22Rv1 (cell line): Measurements from ENCODE around the gene LHX2.

Experiments
- H3K27ac ChIP-seq: fragments of 450-650 bp; 2 replicates; pipeline ENCODE4 v1.5.1; 2017
- CTCF ChIP-seq: fragments of 450-650 bp; IDR thresholded peaks from 2 replicates; pipeline ENCODE4 v1.5.1; 2017; ENCODE audit warnings: mild to moderate bottlenecking
- ZFX ChIP-seq: fragments of 450-650 bp; IDR thresholded peaks from 2 replicates; pipeline ENCODE4 v1.6.1; 2017; ENCODE audit warnings: antibody characterized with exemption, borderline replicate concordance

Gene LHX2

GRCh38 chr9:124038239-124038638 lies 26.7 kb downstream of the LHX2 start:
- H3K27ac ChIP-seq = no peak overlapping the region
- no peak for TF ChIP-seq ZFX
- TF ChIP-seq CTCF = no peak

DNA sequence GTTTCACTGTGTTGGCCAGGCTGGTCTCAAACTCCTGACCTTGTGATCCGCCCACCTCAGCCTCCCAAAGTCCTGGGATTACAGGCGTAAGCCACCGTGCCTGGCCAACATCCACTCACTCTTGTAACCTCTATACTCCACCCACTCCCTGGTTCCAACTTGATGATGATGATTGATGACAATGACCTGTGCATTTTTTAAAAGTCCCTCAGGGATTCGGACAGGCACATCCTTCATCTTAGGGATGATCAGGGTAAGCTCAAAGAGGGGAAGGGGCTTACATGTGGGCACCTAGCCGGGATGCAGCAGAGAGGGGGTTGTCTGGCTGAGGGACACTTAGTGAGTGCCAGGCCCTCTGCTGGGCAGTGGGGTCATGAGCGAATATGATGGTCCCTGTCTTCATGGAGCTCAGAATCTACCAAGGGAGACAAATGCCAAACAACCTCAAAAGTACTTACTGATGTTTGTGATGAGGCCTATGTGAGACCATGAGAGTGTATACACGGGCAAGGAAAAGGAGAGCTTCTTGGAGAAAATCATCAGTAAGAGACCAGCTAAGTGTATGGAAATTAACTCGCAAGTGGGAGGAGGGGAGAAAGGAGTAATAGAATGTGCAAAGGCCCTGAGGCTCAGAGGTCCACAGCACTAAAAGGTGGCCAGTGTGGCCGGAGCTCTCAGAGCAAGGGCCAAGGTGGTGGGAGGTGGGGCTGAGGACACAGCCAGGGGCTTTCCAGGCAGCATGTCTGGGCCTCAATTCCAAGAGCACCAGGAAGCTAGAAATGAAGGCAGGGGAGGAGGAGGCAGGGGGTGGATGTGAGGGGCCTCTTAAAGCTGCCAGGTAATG lies 27.4 kb downstream of the LHX2 start:
- no peak overlapping the region for H3K27ac ChIP-seq
- TF ChIP-seq CTCF (peak; percentile 11; the same call in 1 of the 2 replicates), ZFX (no peak)

DNA sequence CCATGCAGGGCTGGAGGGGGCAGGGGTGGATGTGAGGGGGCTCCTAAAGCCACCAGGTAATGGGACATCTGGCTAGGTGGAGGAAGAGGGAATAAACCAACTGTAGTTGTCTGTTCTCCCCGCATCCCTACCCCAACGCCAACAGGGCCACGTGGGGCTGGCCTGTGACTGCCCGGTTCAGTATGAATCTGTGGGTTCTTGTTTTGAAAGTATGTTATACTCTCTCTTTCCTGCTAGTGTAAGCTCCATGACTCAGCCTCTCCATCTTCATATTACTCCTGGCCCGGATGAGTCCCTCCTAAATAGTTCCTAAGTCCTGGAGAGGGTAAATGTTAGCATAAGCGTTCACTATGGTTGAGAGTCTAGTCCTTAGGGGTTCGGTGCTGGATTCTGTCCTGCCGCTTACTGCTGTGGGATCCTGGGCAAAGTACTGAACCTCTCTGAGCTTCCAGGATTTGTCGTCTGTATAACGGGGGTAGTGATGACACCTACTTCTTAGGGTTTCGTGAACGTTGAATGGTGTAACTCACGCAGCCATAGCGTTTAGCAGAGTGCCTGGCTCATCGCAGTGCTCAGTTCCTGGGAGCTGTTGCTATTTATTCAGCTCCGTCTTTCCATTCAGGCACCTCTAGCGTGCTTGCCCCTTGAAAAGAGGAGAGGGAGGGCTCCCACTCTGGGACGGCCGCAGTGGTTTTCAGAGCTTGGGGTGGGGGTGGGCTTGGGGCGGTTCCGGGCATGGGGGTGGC lies 28.8 kb downstream of the LHX2 start:
- no peak overlapping the region for H3K27ac ChIP-seq

DNA sequence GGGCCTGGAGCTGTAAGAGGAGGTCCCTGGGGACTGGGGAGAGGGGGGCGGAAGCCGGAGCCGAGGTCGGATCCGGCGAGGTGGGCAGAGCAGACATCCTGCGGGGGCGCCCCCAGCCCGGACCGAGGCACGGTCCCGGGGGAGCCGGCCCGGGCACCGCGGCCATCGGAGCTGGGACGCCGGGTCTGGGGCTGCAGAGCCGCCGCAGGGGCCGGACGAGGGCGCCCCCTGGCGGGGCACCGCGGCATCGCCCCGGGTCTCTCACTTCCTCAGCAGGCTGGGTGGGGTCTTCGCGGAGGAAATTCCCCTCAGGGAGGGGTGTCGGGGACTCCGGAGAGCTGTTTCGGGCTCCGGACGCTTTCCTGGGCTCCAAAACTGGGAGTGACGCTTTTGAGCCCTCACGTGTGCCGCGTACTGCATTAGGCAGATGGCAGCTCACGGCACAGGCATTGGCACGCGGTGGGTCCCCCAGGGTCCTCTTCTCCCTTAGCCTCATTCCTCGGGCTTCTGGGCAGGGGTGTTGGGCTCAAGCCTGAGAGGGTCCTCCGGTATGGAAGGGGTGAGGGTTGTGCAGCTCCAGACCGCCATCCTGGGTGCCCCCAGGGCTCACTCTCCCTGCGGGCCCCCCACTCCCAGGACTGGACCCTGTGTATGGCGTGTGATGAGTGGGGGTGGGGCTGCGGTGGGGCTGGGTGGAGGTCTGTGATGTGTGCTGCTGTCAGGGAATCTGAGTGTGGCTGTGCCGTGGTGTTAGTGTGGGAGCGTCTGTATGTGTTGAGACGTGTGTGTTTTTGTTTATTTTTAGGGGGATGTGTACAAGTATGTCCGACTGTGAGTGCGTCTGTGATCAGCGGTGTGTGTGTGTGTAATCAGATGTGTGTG lies 29.6 kb downstream of the LHX2 start:
- TF ChIP-seq CTCF (peak; percentile 97), ZFX (no peak)
- no peak overlapping the region for H3K27ac ChIP-seq

More for the DNA sequence above, 28.8 kb downstream of the LHX2 start:
- TF ChIP-seq CTCF (no peak), ZFX (no peak)

DNA sequence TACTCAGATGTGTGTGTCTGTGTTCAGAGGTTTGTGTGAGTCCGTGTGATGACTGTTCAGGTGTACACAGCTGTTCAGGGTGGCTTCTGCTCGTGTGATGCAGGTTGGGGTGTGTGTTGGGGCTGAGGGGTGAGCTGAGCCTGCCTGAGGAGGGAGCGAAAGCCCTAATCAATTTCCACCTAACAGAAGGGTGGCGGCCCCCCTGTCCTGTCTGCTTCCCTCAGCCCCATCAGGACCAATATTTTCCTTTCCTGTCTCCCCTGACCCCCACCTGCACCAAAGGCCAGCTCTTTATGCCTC lies 30.2 kb downstream of the LHX2 start:
- no peak overlapping the region for H3K27ac ChIP-seq
- TF ChIP-seq ZFX (no peak), CTCF (no peak)

- H3K27ac ChIP-seq = no peak overlapping the region
- TF ChIP-seq CTCF = no peak
- no peak for TF ChIP-seq ZFX
Measured at GRCh38 chr9:124042201-124042721, 30.7 kb downstream of the LHX2 start.
